H1 (cell line): Measurements from ENCODE around the gene FHOD1. TPM values are rescaled to one million over a fixed set of nuclear protein-coding genes. Genes with fewer than 3 reads are reported as not detected.

Experiments used
- CTCF ChIA-PET: fragments of 300-600 bp; sonication (Branson Sonifier 250); formaldehyde crosslinking; loops from one replicate; lab custom pipeline; 2021; ENCODE audit not compliant: partially characterized antibody; lab: Charles Lee
- POLR2A ChIA-PET: fragments of 300-600 bp; sonication (Branson Sonifier 250); formaldehyde crosslinking; loops from one replicate; lab custom pipeline; 2021; ENCODE audit warnings: inconsistent platforms; ENCODE audit not compliant: partially characterized antibody; lab: Charles Lee
- DNase-seq, 2 experiments: peaks; one replicate each; pipeline versions ENCODE4 v3.0.0 to v3.0.0-alpha.2; 2010 to 2022; ENCODE audit warnings: low spot score in 2 of 2, low read depth in 1 of 2, mixed read lengths in 1 of 2
- FAIRE-seq: peaks from 2 replicates; lab custom pipeline; 2011; peaks lifted over from hg19 to GRCh38; lab: Jason Lieb, UNC
- H2AFZ ChIP-seq: 2 replicates; pipeline ENCODE4 v1.8.1; 2012; ENCODE audit warnings: low read length, inconsistent platforms
- H2AK5ac ChIP-seq: 2 replicates; pipeline ENCODE4 v1.6.1; 2013; ENCODE audit warnings: low read depth, low read length
- H2BK120ac ChIP-seq: replicated peaks from 2 replicates; pipeline ENCODE3; 2013; ENCODE audit warnings: low read depth, low read length, inconsistent platforms
- H2BK12ac ChIP-seq: 2 replicates; pipeline ENCODE4 v1.6.1; 2013; ENCODE audit warnings: low read depth, low read length
- H2BK15ac ChIP-seq: 2 replicates; pipeline ENCODE4 v1.6.1; 2013; ENCODE audit warnings: low read length
- H2BK20ac ChIP-seq: 2 replicates; pipeline ENCODE4 v1.6.1; 2013; ENCODE audit warnings: low read length
- H2BK5ac ChIP-seq: 2 replicates; pipeline ENCODE4 v1.6.1; 2013; ENCODE audit warnings: low read depth, low read length
- H3K14ac ChIP-seq: 2 replicates; pipeline ENCODE4 v1.6.1; 2013; ENCODE audit warnings: inconsistent platforms; ENCODE audit not compliant: insufficient read length
- H3K18ac ChIP-seq: 2 replicates; pipeline ENCODE4 v1.6.1; 2013; ENCODE audit warnings: low read length; ENCODE audit errors: extremely low read depth
- H3K23ac ChIP-seq: 2 replicates; pipeline ENCODE4 v1.6.1; 2013; ENCODE audit warnings: inconsistent platforms; ENCODE audit not compliant: insufficient read length
- H3K23me2 ChIP-seq: 2 replicates; pipeline ENCODE4 v1.6.1; 2013; ENCODE audit warnings: low read depth, low read length
- H3K27ac ChIP-seq: 2 replicates; pipeline ENCODE4 v1.6.1; 2011; ENCODE audit warnings: low read depth, low read length, inconsistent platforms
- H3K27me3 ChIP-seq, 4 experiments: replicated peaks in 1 of 4; 1 replicate in 1 of 4; 2 replicates in 3 of 4; pipeline versions ENCODE4 v1.6.1 to v1.8.1; 2011 to 2013; ENCODE audit warnings: low read length in 3 of 4, mild to moderate bottlenecking in 3 of 4, inconsistent platforms in 2 of 4, mixed read lengths in 2 of 4, moderate library complexity in 1 of 4; ENCODE audit not compliant: control insufficient read depth in 3 of 4, insufficient read depth in 3 of 4; ENCODE audit errors: extremely low read depth in 1 of 4
- H3K36me3 ChIP-seq, 4 experiments: 2 replicates each; pipeline versions ENCODE4 v1.6.1 to v1.8.1; 2011 to 2013; ENCODE audit warnings: mild to moderate bottlenecking in 4 of 4, low read length in 3 of 4, moderate library complexity in 2 of 4, control low read depth in 1 of 4, inconsistent platforms in 1 of 4; ENCODE audit not compliant: insufficient read depth in 4 of 4, control insufficient read depth in 2 of 4
- H3K4ac ChIP-seq: replicated peaks from 2 replicates; pipeline ENCODE3; 2013; ENCODE audit warnings: low read length, low read depth, mixed read lengths, inconsistent platforms; ENCODE audit not compliant: insufficient read length
- H3K4me1 ChIP-seq, 4 experiments: replicated peaks in 1 of 4; 1 replicate in 1 of 4; 2 replicates in 3 of 4; pipeline versions ENCODE4 v1.6.1 to v1.8.1; 2011 to 2013; ENCODE audit warnings: low read length in 3 of 4, inconsistent platforms in 2 of 4, mixed read lengths in 1 of 4; ENCODE audit not compliant: insufficient read depth in 4 of 4, control insufficient read depth in 3 of 4
- H3K4me2 ChIP-seq, 2 experiments: 2 replicates each; pipeline versions ENCODE4 v1.6.1 to v1.8.1; 2011 to 2013; ENCODE audit warnings: low read depth in 2 of 2, low read length in 2 of 2, control low read depth in 1 of 2, inconsistent platforms in 1 of 2, mild to moderate bottlenecking in 1 of 2; ENCODE audit not compliant: insufficient read depth in 1 of 2
- H3K4me3 ChIP-seq, 4 experiments: fragments of 200-600, 300-600 bp in 1 of 4; sonication (generic), shearing (Covaris generic), sonication (Bioruptor Twin) in 1 of 4; 2 replicates each; pipeline versions ENCODE4 v1.5.1 to v1.8.1; 2011 to 2016; ENCODE audit warnings: low read length in 4 of 4, low read depth in 3 of 4, control low read depth in 2 of 4, inconsistent platforms in 2 of 4, mild to moderate bottlenecking in 2 of 4, mixed read lengths in 1 of 4, moderate library complexity in 1 of 4; ENCODE audit not compliant: insufficient read depth in 2 of 4; ENCODE audit errors: extremely low read depth in 1 of 4
- H3K56ac ChIP-seq: replicated peaks from 2 replicates; pipeline ENCODE3; 2013; ENCODE audit warnings: low read depth, mild to moderate bottlenecking, mixed read lengths, low read length, inconsistent platforms; ENCODE audit not compliant: insufficient read length
- H3K79me1 ChIP-seq: 2 replicates; pipeline ENCODE4 v1.6.1; 2013; ENCODE audit warnings: low read depth, low read length, control low read depth
- H3K79me2 ChIP-seq, 2 experiments: 2 replicates each; pipeline versions ENCODE4 v1.6.1 to v1.8.1; 2012 to 2013; ENCODE audit warnings: low read length in 2 of 2, mild to moderate bottlenecking in 2 of 2, inconsistent platforms in 1 of 2; ENCODE audit not compliant: insufficient read depth in 2 of 2, control insufficient read depth in 1 of 2
- H3K9ac ChIP-seq, 4 experiments: replicated peaks in 1 of 4; 1 replicate in 1 of 4; 2 replicates in 3 of 4; pipeline versions ENCODE4 v1.6.1 to v1.8.1; 2011 to 2013; ENCODE audit warnings: low read depth in 3 of 4, low read length in 3 of 4, control low read depth in 2 of 4, mild to moderate bottlenecking in 2 of 4, moderate library complexity in 2 of 4, inconsistent platforms in 1 of 4; ENCODE audit errors: extremely low read depth in 1 of 4
- H3K9me3 ChIP-seq, 2 experiments: 2 replicates each; pipeline versions ENCODE4 v1.6.1 to v1.8.1; 2012 to 2013; ENCODE audit warnings: mild to moderate bottlenecking in 2 of 2, moderate library complexity in 2 of 2, control low read depth in 1 of 2, inconsistent platforms in 1 of 2, low read depth in 1 of 2, low read length in 1 of 2, mixed read lengths in 1 of 2; ENCODE audit not compliant: insufficient read depth in 2 of 2
- H4K20me1 ChIP-seq, 2 experiments: replicated peaks in 1 of 2; 2 replicates each; pipeline versions ENCODE3 to v1.8.1; 2011 to 2013; ENCODE audit warnings: inconsistent platforms in 2 of 2, low read length in 2 of 2, mild to moderate bottlenecking in 1 of 2; ENCODE audit not compliant: insufficient read depth in 2 of 2, control insufficient read depth in 1 of 2
- H4K5ac ChIP-seq: 2 replicates; pipeline ENCODE4 v1.6.1; 2013; ENCODE audit warnings: low read length, low read depth, mixed read lengths, inconsistent platforms; ENCODE audit not compliant: insufficient read length
- H4K8ac ChIP-seq: 2 replicates; pipeline ENCODE4 v1.8.0; 2013; ENCODE audit warnings: mild to moderate bottlenecking, moderate library complexity, low read length, inconsistent platforms; ENCODE audit not compliant: insufficient read depth; ENCODE audit errors: extremely low read depth
- H4K91ac ChIP-seq: replicated peaks from 2 replicates; pipeline ENCODE3; 2013; ENCODE audit warnings: low read length, mixed read lengths, inconsistent platforms; ENCODE audit not compliant: insufficient read length
- CBX5 ChIP-seq: fragments of 300-800, 300-1000 bp; sonication (generic); IDR thresholded peaks from 2 replicates; pipeline ENCODE4 v1.7.1; 2016; ENCODE audit warnings: antibody characterized with exemption, low read length, low read depth
- CEBPB ChIP-seq: IDR thresholded peaks from 2 replicates; pipeline ENCODE4 v1.6.1; 2012; ENCODE audit warnings: low read depth, low read length
- EP300 ChIP-seq, 2 experiments: IDR thresholded peaks; 1 replicate in 1 of 2; 2 replicates in 1 of 2; pipeline ENCODE4 v1.6.1; 2011 to 2012; ENCODE audit warnings: low read depth in 2 of 2, low read length in 2 of 2, mild to moderate bottlenecking in 2 of 2, borderline replicate concordance in 1 of 2, inconsistent platforms in 1 of 2, moderate library complexity in 1 of 2
- GTF2F1 ChIP-seq: IDR thresholded peaks from 2 replicates; pipeline ENCODE4 v1.6.1; 2012; ENCODE audit warnings: low read depth, low read length, improper control_type of control experiment, borderline replicate concordance
- JUN ChIP-seq: IDR thresholded peaks from 2 replicates; pipeline ENCODE4 v1.6.1; 2011; ENCODE audit warnings: low read depth, mild to moderate bottlenecking, improper control_type of control experiment, low read length
- KDM1A ChIP-seq: fragments of 200-600, 300-600 bp; sonication (generic); IDR thresholded peaks from 2 replicates; pipeline ENCODE4 v1.7.1; 2016; ENCODE audit warnings: mild to moderate bottlenecking, low read length, borderline replicate concordance
- MAFK ChIP-seq: IDR thresholded peaks from 2 replicates; pipeline ENCODE4 v1.6.1; 2012; ENCODE audit warnings: low read depth, mild to moderate bottlenecking, improper control_type of control experiment, low read length
- POLR2AphosphoS5 ChIP-seq: IDR thresholded peaks from 2 replicates; pipeline ENCODE4 v1.6.1; 2011; ENCODE audit warnings: low read depth, low read length
- SIRT6 ChIP-seq: IDR thresholded peaks from one replicate; pipeline ENCODE4 v1.7.1; 2012; ENCODE audit warnings: low read length, inconsistent platforms
- SP1 ChIP-seq: IDR thresholded peaks from 2 replicates; pipeline ENCODE4 v1.6.1; 2011; ENCODE audit warnings: low read depth, low read length
- YY1 ChIP-seq: IDR thresholded peaks from 2 replicates; pipeline ENCODE4 v1.6.1; 2011; ENCODE audit warnings: low read depth, mild to moderate bottlenecking, low read length
- ZNF274 ChIP-seq: IDR thresholded peaks from 2 replicates; pipeline ENCODE4 v1.7.0; 2012; ENCODE audit warnings: low read length, borderline replicate concordance; ENCODE audit errors: extremely low read depth
- WGBS, 2 experiments: shearing (Covaris generic) in 1 of 2; methylation state at CpG; one replicate each; pipeline versions ENCODE4 v1.1.6 to v1.1.7; 2013 to 2015; ENCODE audit warnings: low lambda C conversion rate in 2 of 2, mixed read lengths in 2 of 2, inconsistent platforms in 1 of 2, low coverage in 1 of 2, missing lambda C conversion rate in 1 of 2; ENCODE audit not compliant: insufficient replicate concordance in 2 of 2, insufficient coverage in 1 of 2, insufficient read length in 1 of 2; ENCODE audit errors: extremely low coverage in 1 of 2, missing lambda C conversion rate in 1 of 2; 5-methylcytosine and 5-hydroxymethylcytosine counted together
- polyA plus RNA-seq, 7 experiments: library from polyadenylated mRNA; depleted of rRNA in 3 of 7; stranded (reverse) in 5 of 7; unstranded in 2 of 7; fragments of >200 nt in 5 of 7; fragments of 200-250 nt in 2 of 7; gene quantifications; 1 replicate in 5 of 7; 2 replicates in 1 of 7; 4 replicates in 1 of 7; pipeline versions ENCODE4 v1.2.1 to v1.2.3, GENCODE V29; 2011 to 2013; ENCODE audit warnings: missing spikeins in 2 of 7, mixed read lengths in 2 of 7
- total RNA-seq: library from RNA; stranded (reverse); fragmentation: NEBNext Ultra II Directional; extraction: Animal tissue kit (Norgen Biotek cat#: 25700); gene quantifications from 2 replicates; pipeline ENCODE4 v1.2.1, GENCODE V29; 2021
- TF ChIP-seq, protein P1 (sequence below): IDR thresholded peaks from 2 replicates; pipeline ENCODE4 v1.6.1; 2012; ENCODE audit warnings: inconsistent platforms

FHOD1 gene
- total and polyA plus RNA-seq, 2 of the 8 experiments (the other 6 are each of a cell fraction or from before 2014, with no cell fraction given) = 31.3 to 60.7 TPM

DNA sequence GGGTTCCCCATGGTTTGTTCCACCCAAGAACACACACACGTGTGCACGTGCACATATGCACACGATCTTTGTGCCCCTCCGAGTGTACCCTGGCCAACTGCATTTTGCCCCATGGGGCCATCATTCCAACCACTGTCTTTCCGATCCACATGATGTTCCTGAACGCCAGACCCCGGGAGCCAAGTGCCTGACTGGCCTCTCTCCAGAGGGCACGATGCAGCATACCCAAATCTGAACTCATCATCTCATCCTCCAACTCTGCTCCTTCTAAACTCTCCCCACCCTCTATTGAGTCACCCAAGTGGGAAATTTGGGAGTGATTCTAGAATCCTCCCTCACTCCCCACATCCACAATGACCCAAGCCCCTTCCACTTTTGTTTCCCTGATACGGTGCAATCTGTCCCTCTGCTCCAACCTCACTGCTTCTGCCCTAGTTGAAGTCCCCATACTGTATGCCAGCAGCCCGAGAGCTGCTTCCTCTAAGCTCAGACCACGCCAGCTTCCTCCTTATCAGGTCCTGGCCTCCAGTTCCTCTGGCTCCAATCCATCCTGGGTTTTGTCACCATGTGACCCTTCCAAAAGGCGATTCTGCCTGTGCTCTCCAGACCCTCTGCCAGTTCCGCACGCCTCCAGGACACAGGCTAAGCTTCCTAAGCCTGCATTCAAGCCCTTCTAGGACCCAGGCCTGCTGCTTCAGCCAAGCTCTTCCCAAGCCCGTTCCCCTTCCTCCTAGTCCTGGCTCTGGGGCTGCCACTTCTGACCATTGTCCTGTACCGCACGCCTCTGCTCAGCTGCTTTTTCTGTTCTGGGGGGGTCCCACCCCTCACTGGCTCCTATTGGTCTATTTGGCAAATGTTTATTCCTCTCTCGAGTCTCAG is 30.4 kb downstream of the FHOD1 start:
- no peak overlapping the region for H2AK5ac ChIP-seq
- H4K8ac ChIP-seq = no peak overlapping the region
- CTCF ChIA-PET = interaction anchor here (0.8 to 1.5 kb wide), 3 partner anchors 10 to 22 kb away, joined by 3 to 5 read pairs (median 5); partner anchors contain the start of gene TMEM208
- FAIRE-seq (no peak), DNase-seq (no peak)
- H3K79me2 ChIP-seq = no peaks in the 10 kb centered on the region
- no peaks in the 10 kb centered on the region for H3K36me3 ChIP-seq
- POLR2A ChIA-PET = interaction anchor here (1.1 to 1.3 kb wide), 2 partner anchors 10 to 15 kb away, joined by 3 read pairs; partner anchors contain the start of gene TMEM208
- no peaks in the 10 kb centered on the region for H3K9me3 ChIP-seq
- H3K23ac ChIP-seq = no peak overlapping the region
- no peak overlapping the region for H3K18ac ChIP-seq
- no peak overlapping the region for H3K9ac ChIP-seq
- H3K79me1 ChIP-seq = no peaks in the 10 kb centered on the region
- H3K4ac ChIP-seq = no peak overlapping the region
- 90% methylated on average over 18 of the region's 18 CpGs; no CpG with 5 or more reads in 1 of the 2 experiments for WGBS, 2 experiments
- no peak overlapping the region for H2BK5ac ChIP-seq
- H2BK15ac ChIP-seq = no peak overlapping the region
- peaks cover 0 to 10% (median 7%) of the 10 kb centered on the region in 4 experiments; a peak in 4 of 7 replicates for H3K27me3 ChIP-seq
- no peak overlapping the region for H3K56ac ChIP-seq
- H4K5ac ChIP-seq = no peak overlapping the region
- H2BK120ac ChIP-seq = no peak overlapping the region
- no peak overlapping the region for H3K4me3 ChIP-seq
- H4K20me1 ChIP-seq = no peaks in the 10 kb centered on the region
- H3K14ac ChIP-seq = no peak overlapping the region
- H4K91ac ChIP-seq = no peak overlapping the region
- H3K4me1 ChIP-seq = no peaks in the 10 kb centered on the region
- no peak overlapping the region for H2AFZ ChIP-seq
- H3K27ac ChIP-seq = no peak overlapping the region
- no peaks in the 10 kb centered on the region for H3K23me2 ChIP-seq
- H2BK20ac ChIP-seq = no peak overlapping the region
- H3K4me2 ChIP-seq = no peak overlapping the region
- no peak overlapping the region for H2BK12ac ChIP-seq
- TF ChIP-seq YY1 = no peak
- TF ChIP-seq CEBPB = no peak
- no peak for TF ChIP-seq SP1
- no peak for TF ChIP-seq CBX5
- TF ChIP-seq, protein P1, sequence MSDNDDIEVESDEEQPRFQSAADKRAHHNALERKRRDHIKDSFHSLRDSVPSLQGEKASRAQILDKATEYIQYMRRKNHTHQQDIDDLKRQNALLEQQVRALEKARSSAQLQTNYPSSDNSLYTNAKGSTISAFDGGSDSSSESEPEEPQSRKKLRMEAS = no peak
- no peak for TF ChIP-seq MAFK
- no peak for TF ChIP-seq KDM1A
- TF ChIP-seq POLR2AphosphoS5 = no peak
- no peak for TF ChIP-seq EP300 (IDR thresholded peaks at IDR 0.05; ENCODE audit: borderline replicate concordance in 1 of 2, low read depth in 2 of 2, low read length in 2 of 2)
- no peak for TF ChIP-seq GTF2F1
- TF ChIP-seq JUN = no peak
- TF ChIP-seq SIRT6 = no peak
- TF ChIP-seq ZNF274 = no peak
